Endothelial cell of umbilical vein (primary cell): ENCODE results near the gene COLQ.
"Not testable (repeated sequence)": the region's sequence is repeated elsewhere in the genome, so short reads cannot be mapped to it uniquely, and the experiment has no call there.

Source experiments
- CTCF ChIP-seq, 2 donors: IDR thresholded peaks; 1 replicate in 1 of 2; 2 replicates in 1 of 2; pipeline ENCODE4 v1.5.1; 2011; ENCODE audit warnings: low read length in 2 of 2, mild to moderate bottlenecking in 2 of 2, moderate library complexity in 2 of 2, control low read depth in 1 of 2, inconsistent platforms in 1 of 2, low read depth in 1 of 2; ENCODE audit not compliant: insufficient read depth in 1 of 2; ENCODE audit errors: extremely low read depth in 1 of 2
- EZH2 ChIP-seq: IDR thresholded peaks from 2 replicates; pipeline ENCODE4 v1.6.1; 2012; ENCODE audit warnings: borderline replicate concordance, low read depth, mild to moderate bottlenecking, moderate library complexity, low read length, inconsistent platforms; ENCODE audit not compliant: severe bottlenecking
- FOS ChIP-seq: IDR thresholded peaks from 2 replicates; pipeline ENCODE4 v1.6.1; 2011; ENCODE audit warnings: mild to moderate bottlenecking, low read length, moderate library complexity, borderline replicate concordance; ENCODE audit not compliant: insufficient read depth
- GATA2 ChIP-seq: IDR thresholded peaks from 2 replicates; pipeline ENCODE4 v1.7.0; 2011; ENCODE audit warnings: low read depth, mild to moderate bottlenecking, moderate library complexity, mixed read lengths, low read length; ENCODE audit not compliant: insufficient read length, insufficient read depth
- JUN ChIP-seq: IDR thresholded peaks from 2 replicates; pipeline ENCODE4 v1.6.1; 2011; ENCODE audit warnings: borderline replicate concordance, low read depth; ENCODE audit not compliant: insufficient read length, insufficient read depth
- MYC ChIP-seq: IDR thresholded peaks from one replicate; pipeline ENCODE4 v1.6.1; 2011; ENCODE audit warnings: mild to moderate bottlenecking, low read depth, low read length
- POLR2A ChIP-seq: IDR thresholded peaks from 2 replicates; pipeline ENCODE4 v1.6.1; 2012; ENCODE audit warnings: low read depth, mild to moderate bottlenecking, control low read depth, low read length
- POLR2AphosphoS5 ChIP-seq: IDR thresholded peaks from 2 replicates; pipeline ENCODE4 v1.6.1; 2012; ENCODE audit warnings: low read depth, mild to moderate bottlenecking, control low read depth, low read length, moderate library complexity; ENCODE audit not compliant: insufficient read depth

GRCh38 chr3:15410966-15411365 is 110.5 kb downstream of the COLQ start:
- TF ChIP-seq CTCF (IDR thresholded peaks at IDR 0.05; ENCODE audit: extremely low read depth in 1 of 2, insufficient read depth in 1 of 2, low read depth in 1 of 2, low read length in 2 of 2); JUN; MYC; POLR2A; FOS; POLR2AphosphoS5; EZH2; GATA2: not testable (repeated sequence)
